Liver (tissue), 3 donors: Measurements from ENCODE around the gene ANKS3.

Source experiments
- CTCF ChIP-seq: fragments of 150-350 bp; IDR thresholded peaks from 2 replicates; pipeline ENCODE4 v1.5.1; 2017; ENCODE audit warnings: improper control_type of control experiment, low read depth, low read length; ENCODE audit not compliant: missing input control
- HNF4G ChIP-seq: IDR thresholded peaks from 2 replicates; pipeline ENCODE4 v1.6.1; 2016; ENCODE audit warnings: antibody characterized with exemption
- JUND ChIP-seq, 2 donors: IDR thresholded peaks; 2 replicates each; pipeline ENCODE4 v1.6.1; 2016; ENCODE audit warnings: antibody characterized with exemption in 2 of 2
- NR2F2 ChIP-seq: IDR thresholded peaks from 2 replicates; pipeline ENCODE4 v1.6.1; 2016; ENCODE audit warnings: antibody characterized with exemption
- RAD21 ChIP-seq, 2 donors: IDR thresholded peaks; 2 replicates each; pipeline ENCODE4 v1.6.1; 2016; ENCODE audit warnings: antibody characterized with exemption in 2 of 2, mild to moderate bottlenecking in 2 of 2
- RXRA ChIP-seq, 2 donors: IDR thresholded peaks; 2 replicates each; pipeline ENCODE4 v1.6.1; 2017 to 2018; ENCODE audit warnings: antibody characterized with exemption in 2 of 2, mild to moderate bottlenecking in 1 of 2
- SP1 ChIP-seq: IDR thresholded peaks from 2 replicates; pipeline ENCODE4 v1.6.1; 2018; ENCODE audit warnings: antibody characterized with exemption, mild to moderate bottlenecking
- TAF1 ChIP-seq: conservative IDR thresholded peaks from 2 replicates; pipeline ENCODE4 v1.6.1; 2016; ENCODE audit warnings: antibody characterized with exemption, mild to moderate bottlenecking
- donor health status: healthy.
- donor health status: healthy.

DNA sequence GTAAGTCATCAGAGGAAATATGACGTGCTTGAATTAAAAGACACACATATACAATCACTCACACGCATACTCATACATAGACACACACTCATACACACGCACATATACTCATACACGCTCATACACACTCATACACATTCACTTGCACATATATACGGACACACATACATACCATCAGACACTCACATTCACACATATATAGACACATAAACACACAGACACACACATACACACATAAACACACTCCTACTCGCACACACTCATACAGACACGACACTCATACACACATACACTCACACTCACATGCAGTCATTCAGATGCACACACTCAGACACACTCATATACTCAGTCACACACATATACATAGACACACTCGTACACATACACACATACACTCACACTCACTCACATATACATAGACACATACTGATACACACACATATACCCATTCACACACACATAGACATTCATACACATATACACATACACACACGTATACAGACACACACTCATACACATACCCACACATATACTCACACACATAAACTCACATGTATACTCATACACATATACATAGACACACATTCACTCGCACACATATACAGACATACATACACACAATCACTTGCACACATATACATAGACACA, 65.6 kb downstream of the ANKS3 start:
- TF ChIP-seq CTCF (no peak), JUND (IDR thresholded peaks at IDR 0.05) (no peak), TAF1 (no peak), NR2F2 (no peak), RAD21 (IDR thresholded peaks at IDR 0.05) (no peak), SP1 (no peak), HNF4G (no peak), RXRA (IDR thresholded peaks at IDR 0.05) (no peak)
